ENCODE measurements around the gene TPGS2. TPM values are rescaled to one million over a fixed set of nuclear protein-coding genes. Genes with fewer than 3 reads are reported as not detected.

Gene TPGS2
- polyA plus RNA-seq, 1 donor = 69.5 TPM

DNA sequence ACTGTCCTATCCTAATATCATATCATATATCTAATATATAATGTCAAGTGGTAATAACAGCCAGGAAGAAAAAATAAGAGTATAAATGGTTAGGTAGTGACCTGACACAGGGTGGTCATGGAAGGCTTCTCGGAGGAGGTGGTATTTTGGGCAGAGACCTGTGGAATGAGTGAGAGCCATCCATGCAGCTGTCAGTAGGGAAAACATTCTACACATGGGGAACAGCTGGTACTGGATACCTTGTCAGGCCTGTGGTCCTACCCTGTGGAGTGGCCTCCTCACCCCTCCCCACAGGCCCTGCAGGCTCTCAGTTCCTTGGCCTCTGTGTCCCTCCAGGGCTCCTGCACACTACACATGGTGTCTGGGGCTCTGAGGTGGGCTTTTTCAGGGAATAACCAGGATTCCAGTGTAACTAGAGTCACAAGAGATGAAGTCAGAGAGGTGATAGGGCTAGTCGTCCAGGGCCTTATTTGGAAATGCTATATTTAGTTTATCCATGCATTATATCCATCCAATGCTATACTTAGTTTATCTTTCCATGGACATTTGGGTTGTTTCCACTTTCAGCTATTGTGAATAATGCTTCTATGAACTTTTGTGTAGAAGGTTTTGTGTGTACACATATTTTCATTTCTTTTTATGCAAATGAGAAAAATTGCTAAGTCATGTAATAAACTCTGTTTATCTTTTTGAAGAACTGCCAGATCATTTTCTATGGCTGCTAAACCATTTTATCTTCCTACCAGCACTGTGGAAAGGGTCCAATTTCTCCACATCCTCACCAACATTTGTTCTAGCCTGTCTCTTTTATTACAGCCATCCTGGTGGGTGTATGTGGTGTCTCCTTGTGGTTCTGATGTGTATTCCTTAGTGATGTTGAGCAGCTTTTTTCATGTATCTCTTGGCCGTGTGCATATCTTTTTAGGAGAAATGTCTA lies 75.6 kb downstream of the TPGS2 start:
- 80% methylated on average over 1 of the region's 3 CpGs for WGBS (ENCODE audit: insufficient coverage, low lambda C conversion rate)
- H3K4me1 ChIP-seq (ENCODE audit: control insufficient read depth, insufficient read depth, low read length) = no peaks in the 10 kb centered on the region
- H3K4me3 ChIP-seq (ENCODE audit: low read length) = no peak overlapping the region
- no peaks in the 10 kb centered on the region for H3K36me3 ChIP-seq (ENCODE audit: control insufficient read depth, insufficient read depth, low read length)
- no peaks in the 10 kb centered on the region for H3K27me3 ChIP-seq (ENCODE audit: control insufficient read depth, insufficient read depth, low read length)
- no peak overlapping the region for H3K27ac ChIP-seq (ENCODE audit: low read length)
- H3K9me3 ChIP-seq (ENCODE audit: control insufficient read depth, low read depth, low read length) = no peaks in the 10 kb centered on the region
- no peak for DNase-seq

DNA sequence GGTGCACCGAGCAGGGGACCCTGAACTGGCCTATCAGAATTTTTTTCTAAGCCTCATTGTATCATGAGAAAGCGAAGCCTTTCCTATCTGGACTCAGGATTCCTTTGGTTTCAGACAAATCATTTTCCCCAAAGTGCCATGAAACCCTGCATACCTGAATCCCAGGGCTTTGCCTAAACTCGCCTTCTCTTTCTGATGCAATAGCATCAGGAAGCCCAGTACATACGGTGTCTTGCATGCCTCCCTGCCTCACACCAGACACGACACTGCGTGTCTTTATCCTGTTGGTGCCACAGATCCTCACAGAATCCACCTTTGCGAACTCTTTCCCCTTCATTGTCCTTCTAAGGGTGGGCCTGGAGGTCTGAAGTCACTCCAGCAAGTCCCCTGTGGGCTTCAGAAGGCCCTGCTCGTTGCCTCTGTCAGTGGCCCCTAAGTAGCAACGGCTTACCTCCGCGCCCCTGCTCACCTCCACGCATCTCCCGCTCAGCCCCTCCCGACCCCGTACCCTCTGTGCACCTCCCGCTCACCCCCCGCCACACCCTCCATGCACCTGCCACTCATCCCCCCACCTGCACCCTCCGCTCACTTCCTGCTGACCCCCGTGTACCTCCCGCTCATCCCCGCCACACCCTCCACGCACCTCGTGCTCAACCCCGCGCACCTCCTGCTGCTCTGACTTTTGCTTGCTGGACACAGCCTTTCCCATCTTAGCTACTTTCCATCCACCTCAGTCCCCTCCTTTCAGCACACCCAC lies 83.4 kb downstream of the TPGS2 start:
- H3K4me3 ChIP-seq (ENCODE audit: low read length) = no peak overlapping the region
- 87% methylated on average over 4 of the region's 25 CpGs for WGBS (ENCODE audit: insufficient coverage, low lambda C conversion rate)

DNA sequence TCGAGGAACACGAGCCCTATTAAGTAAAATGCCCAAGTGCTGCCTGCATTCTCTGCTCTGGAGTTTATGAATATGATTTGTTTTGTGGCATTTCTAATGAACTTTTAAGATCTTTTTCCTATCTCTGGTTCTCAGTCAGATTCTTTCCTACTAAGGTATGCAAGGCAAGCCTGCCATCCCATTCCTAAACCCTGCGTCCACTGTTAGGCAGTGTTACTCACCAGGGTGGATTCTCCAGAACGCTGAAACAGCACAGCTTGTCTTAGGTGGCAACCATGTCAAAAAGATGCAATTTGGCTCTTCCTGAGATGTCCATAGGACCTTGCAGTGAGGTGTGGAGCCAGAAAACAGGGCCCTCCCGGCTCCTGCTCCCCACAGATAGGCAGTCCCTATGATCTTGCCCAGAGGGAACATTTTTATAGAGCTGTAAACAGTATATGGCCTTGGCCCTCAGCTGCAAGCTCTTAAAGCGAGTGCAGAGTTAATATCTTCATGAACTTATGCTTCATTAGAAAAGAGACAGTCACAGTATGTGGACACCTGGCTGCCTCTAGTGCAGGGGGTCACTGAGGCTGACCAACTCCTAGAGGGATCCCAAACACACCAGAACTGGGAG lies 84.4 kb downstream of the TPGS2 start:
- Histone ChIP-seq H3K4me3 (ENCODE audit: low read length) (no peak overlapping the region), H3K27me3 (ENCODE audit: control insufficient read depth, insufficient read depth, low read length) (no peaks in the 10 kb centered on the region), H3K4me1 (ENCODE audit: control insufficient read depth, insufficient read depth, low read length) (no peaks in the 10 kb centered on the region), H3K27ac (ENCODE audit: low read length) (no peak overlapping the region), H3K36me3 (ENCODE audit: control insufficient read depth, insufficient read depth, low read length) (no peaks in the 10 kb centered on the region), H3K9me3 (ENCODE audit: control insufficient read depth, low read depth, low read length) (no peaks in the 10 kb centered on the region)
- WGBS (ENCODE audit: insufficient coverage, low lambda C conversion rate) = no CpG with 5 or more reads among the region's 6 CpGs
- DNase-seq = no peak

More for the DNA sequence above, 83.4 kb downstream of the TPGS2 start:
- H3K4me1 ChIP-seq (ENCODE audit: control insufficient read depth, insufficient read depth, low read length) = no peaks in the 10 kb centered on the region
- H3K9me3 ChIP-seq (ENCODE audit: control insufficient read depth, low read depth, low read length) = no peaks in the 10 kb centered on the region
- H3K27ac ChIP-seq (ENCODE audit: low read length) = no peak overlapping the region
- no peaks in the 10 kb centered on the region for H3K27me3 ChIP-seq (ENCODE audit: control insufficient read depth, insufficient read depth, low read length)
- H3K36me3 ChIP-seq (ENCODE audit: control insufficient read depth, insufficient read depth, low read length) = no peaks in the 10 kb centered on the region
- no peak for DNase-seq

Other genes starting within 250 kb of the TPGS2 start
- gene KIAA1328, start 125 bp upstream of the TPGS2 start, polyA plus RNA-seq = 7.0 TPM

Measured in large intestine (tissue), 3 donors.